Psoas muscle (tissue), 8 donors: ENCODE results near the gene AP4E1. TPM values are rescaled to one million over a fixed set of nuclear protein-coding genes. Genes with fewer than 3 reads are reported as not detected.

ENCODE experiments used
- ATAC-seq, 4 donors: fragments of 200-7000 bp; cut with Tn5 transposase; one replicate each; pipeline ENCODE4 v1.9.1; 2020; ENCODE audit warnings: moderate library complexity in 3 of 4, mild to moderate bottlenecking in 2 of 4
- DNase-seq, 2 donors: peaks; one replicate each; pipeline ENCODE4 v3.0.0-alpha.2; 2020
- H3K27ac ChIP-seq: fragments of 200-600 bp; one replicate; pipeline ENCODE4 v1.8.0; 2022
- H3K27me3 ChIP-seq, 3 donors: fragments of 200-600 bp in 1 of 3; one replicate each; pipeline versions ENCODE4 v1.6.1 to v1.8.0; 2013 to 2022; ENCODE audit warnings: low read length in 2 of 3, mild to moderate bottlenecking in 2 of 3, moderate library complexity in 1 of 3; ENCODE audit not compliant: insufficient read depth in 3 of 3
- H3K36me3 ChIP-seq, 2 donors: fragments of 200-600 bp in 1 of 2; one replicate each; pipeline versions ENCODE4 v1.6.1 to v1.8.0; 2013 to 2022; ENCODE audit warnings: low read depth in 1 of 2, mild to moderate bottlenecking in 1 of 2, moderate library complexity in 1 of 2; ENCODE audit not compliant: insufficient read depth in 1 of 2
- H3K4me1 ChIP-seq: fragments of 200-600 bp; one replicate; pipeline ENCODE4 v1.8.0; 2022
- H3K4me3 ChIP-seq: fragments of 200-600 bp; one replicate; pipeline ENCODE4 v1.8.0; 2022; ENCODE audit warnings: mild to moderate bottlenecking
- H3K9me3 ChIP-seq: fragments of 200-600 bp; one replicate; pipeline ENCODE4 v1.8.0; 2022
- CTCF ChIP-seq: fragments of 200-600 bp; IDR thresholded peaks from one replicate; pipeline ENCODE4 v1.8.0; 2022; ENCODE audit warnings: antibody characterized with exemption
- WGBS, 3 donors: extraction: QIAGEN DNeasy Blood & Tissue Kit; methylation state at CpG; one replicate each; pipeline versions ENCODE4 v1.1.6 to v1.1.7; 2013; 5-methylcytosine and 5-hydroxymethylcytosine counted together
- intact Hi-C, 2 donors: fragments of 100-400 bp; cut with DNase I; formaldehyde crosslinking; loops; one replicate each; pipeline versions ENCODE4 v1.11.0 to v1.14.2; 2022
- polyA plus RNA-seq, 3 donors: library from polyadenylated mRNA; stranded (reverse); fragments of 200-250 nt; gene quantifications; one replicate each; pipeline ENCODE4 v1.2.3, GENCODE V29; 2013
- total RNA-seq, 4 donors: library from RNA; stranded (reverse); fragmentation: NEBNext Ultra II Directional in 2 of 4; extraction: Animal tissue kit (Norgen Biotek cat#: 25700) in 2 of 4; gene quantifications; one replicate each; pipeline versions ENCODE4 v1.2.1 to v1.2.4, GENCODE V29; 2021 to 2023
- donor health status: healthy with polysubstance abuse.
- donor health status: DM: no; HTN: no; CAD: no; lungs with moderate emphysema.
- donor health status: Bipolar disorder and iron deficiency.
- donor health status: healthy.
- donor health status: DM: yes; HTN: yes; CAD: no.
- donor health status: DM: no; HTN: no; CAD: no.
- donor health status: DM: no; HTN: no; CAD: no.
- donor health status: DM: yes; HTN: yes; CAD: no.

Gene AP4E1
- total and polyA plus RNA-seq, 7 donors = 4.4 to 16.6 (median 11.9) TPM

- no peak for DNase-seq
- 95 to 98% (median 98%) methylated on average over 2 of the region's 2 CpGs for WGBS, 3 donors
- ATAC-seq = no peak
- no peaks in the 10 kb centered on the region for H3K9me3 ChIP-seq
- no peak for TF ChIP-seq CTCF
- H3K27ac ChIP-seq = no peak overlapping the region
- intact Hi-C loops = loop anchor here in 1 of 2 donors (5.0 kb wide), 1 partner anchor 198 kb away; no protein-coding TSS in a partner anchor
- no peaks in the 10 kb centered on the region for H3K36me3 ChIP-seq
- no peak overlapping the region for H3K4me3 ChIP-seq
- peaks cover 5% of the 10 kb centered on the region for H3K4me1 ChIP-seq
- H3K27me3 ChIP-seq = no peaks in the 10 kb centered on the region
Measured at GRCh38 chr15:50880651-50881114, 27.8 kb upstream of the AP4E1 start.

- no peak overlapping the region for H3K4me3 ChIP-seq
- no peaks in the 10 kb centered on the region for H3K36me3 ChIP-seq
- no peak for ATAC-seq
- H3K9me3 ChIP-seq = no peaks in the 10 kb centered on the region
- peaks cover 5% of the 10 kb centered on the region for H3K4me1 ChIP-seq
- 53 to 63% (median 59%) methylated on average over 6 of the region's 6 CpGs for WGBS, 3 donors
- no peak overlapping the region for H3K27ac ChIP-seq
- no peaks in the 10 kb centered on the region for H3K27me3 ChIP-seq
- no peak for TF ChIP-seq CTCF
- no peak for DNase-seq
- intact Hi-C loops = loop anchor here in 1 of 2 donors (5.0 kb wide), 1 partner anchor 199 kb away; no protein-coding TSS in a partner anchor
Measured at GRCh38 chr15:50881121-50882048, 27.1 kb upstream of the AP4E1 start.

GRCh38 chr15:50883903-50884302 lies 24.6 kb upstream of the AP4E1 start:
- TF ChIP-seq CTCF = no peak

GRCh38 chr15:50884540-50884939 lies 23.9 kb upstream of the AP4E1 start:
- H3K9me3 ChIP-seq = no peaks in the 10 kb centered on the region
- 81 to 88% (median 83%) methylated on average over 5 of the region's 5 CpGs for WGBS, 3 donors
- no peaks in the 10 kb centered on the region for H3K27me3 ChIP-seq
- H3K36me3 ChIP-seq = no peaks in the 10 kb centered on the region
- no peaks in the 10 kb centered on the region for H3K4me1 ChIP-seq
- intact Hi-C loops = loop anchor here in 1 of 2 donors (5.0 kb wide), 1 partner anchor 202 kb away; no protein-coding TSS in a partner anchor
- DNase-seq = no peak
- H3K27ac ChIP-seq = peak overlapping the region; percentile 59
- no peak for TF ChIP-seq CTCF
- H3K4me3 ChIP-seq = no peak overlapping the region
- no peak for ATAC-seq

More at GRCh38 chr15:50883903-50884302, 24.6 kb upstream of the AP4E1 start:
- Histone ChIP-seq H3K4me3 (no peak overlapping the region), H3K27ac (no peak overlapping the region), H3K9me3 (no peaks in the 10 kb centered on the region), H3K4me1 (no peaks in the 10 kb centered on the region), H3K36me3 (no peaks in the 10 kb centered on the region), H3K27me3 (no peaks in the 10 kb centered on the region)
- WGBS, 3 donors = 52 to 66% (median 58%) methylated on average over 2 of the region's 2 CpGs
- ATAC-seq (no peak), DNase-seq (no peak)
- intact Hi-C loops = loop anchor here in 1 of 2 donors (5.0 kb wide), 1 partner anchor 202 kb away; no protein-coding TSS in a partner anchor
